Measurements from ENCODE around the gene KCNS3. TPM values are rescaled to one million over a fixed set of nuclear protein-coding genes. Genes with fewer than 3 reads are reported as not detected.

Gene KCNS3
- total RNA-seq, 1 donor from 2014 or later: 8.2 TPM

DNA sequence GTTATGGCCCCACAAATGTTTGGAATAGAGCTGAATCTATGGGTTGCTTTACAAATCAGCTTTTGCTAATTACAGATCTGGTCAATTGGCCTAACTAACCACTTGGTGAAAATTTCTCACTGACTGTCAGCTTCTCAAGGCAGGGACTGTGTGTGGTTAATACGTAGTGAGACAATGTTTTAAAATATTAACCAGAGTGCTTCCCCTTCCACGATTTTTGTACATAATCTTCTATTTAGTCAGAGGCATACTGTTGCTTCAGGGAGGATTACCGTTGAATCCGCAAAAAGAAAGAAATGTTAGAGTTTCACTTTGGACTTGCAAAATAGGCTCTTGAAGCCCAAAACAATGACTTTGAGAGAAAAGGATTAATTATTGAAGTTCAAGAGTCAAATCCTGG is 14.9 kb upstream of the KCNS3 start:
- Mint-ChIP-seq H3K4me1 (ENCODE audit: low read depth) (no peaks in the 10 kb centered on the region), H3K9me3 (ENCODE audit: low read depth) (no peaks in the 10 kb centered on the region), H3K36me3 (ENCODE audit: insufficient read depth) (no peaks in the 10 kb centered on the region), H3K4me3 (ENCODE audit: low read depth) (no peak overlapping the region), H3K27ac (no peak overlapping the region), H3K27me3 (peaks cover 7% of the 10 kb centered on the region)
- DNase-seq (ENCODE audit: low spot score, unreplicated experiment): no peak
- TF ChIP-seq CTCF (IDR thresholded peaks at IDR 0.05; ENCODE audit: unreplicated experiment): no peak

GRCh38 chr2:17864676-17865075 is 13.8 kb upstream of the KCNS3 start:
- TF ChIP-seq CTCF (IDR thresholded peaks at IDR 0.05; ENCODE audit: unreplicated experiment): no peak
- H3K27ac Mint-ChIP-seq: no peak overlapping the region
- H3K9me3 Mint-ChIP-seq (ENCODE audit: low read depth): no peaks in the 10 kb centered on the region
- no peak overlapping the region for H3K4me3 Mint-ChIP-seq (ENCODE audit: low read depth)
- H3K4me1 Mint-ChIP-seq (ENCODE audit: low read depth): no peaks in the 10 kb centered on the region
- no peak for DNase-seq (ENCODE audit: low spot score, unreplicated experiment)
- H3K36me3 Mint-ChIP-seq (ENCODE audit: insufficient read depth): no peaks in the 10 kb centered on the region
- H3K27me3 Mint-ChIP-seq: peaks cover 10% of the 10 kb centered on the region

DNA sequence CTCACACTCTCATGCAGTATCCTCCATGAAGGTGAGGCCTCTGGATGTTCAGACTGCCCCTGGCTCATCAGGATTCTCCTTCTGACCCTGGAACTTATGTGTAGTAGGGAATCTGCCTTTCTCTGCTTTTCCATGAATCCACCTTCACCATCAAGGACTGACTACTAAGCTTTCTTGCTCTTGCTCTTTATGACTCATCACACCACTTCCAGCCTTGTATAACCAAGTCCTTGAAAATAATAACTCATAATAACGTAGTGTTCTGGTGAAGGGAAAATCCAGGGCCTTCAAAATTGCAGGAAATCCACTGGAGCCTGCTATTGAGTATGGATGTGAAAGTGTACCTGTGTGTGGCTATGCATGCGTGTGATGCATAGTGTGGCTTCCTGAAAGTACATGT is 11.3 kb upstream of the KCNS3 start:
- Mint-ChIP-seq H3K9me3 (ENCODE audit: low read depth) (no peaks in the 10 kb centered on the region), H3K4me3 (ENCODE audit: low read depth) (no peak overlapping the region), H3K36me3 (ENCODE audit: insufficient read depth) (no peaks in the 10 kb centered on the region), H3K27me3 (peaks cover 11% of the 10 kb centered on the region), H3K4me1 (ENCODE audit: low read depth) (no peaks in the 10 kb centered on the region), H3K27ac (no peak overlapping the region)
- no peak for DNase-seq (ENCODE audit: low spot score, unreplicated experiment)
- no peak for TF ChIP-seq CTCF (IDR thresholded peaks at IDR 0.05; ENCODE audit: unreplicated experiment)

- TF ChIP-seq CTCF (IDR thresholded peaks at IDR 0.05; ENCODE audit: unreplicated experiment): no peak
- no peak for DNase-seq (ENCODE audit: low spot score, unreplicated experiment)
- H3K4me3 Mint-ChIP-seq (ENCODE audit: low read depth): no peak overlapping the region
- no peaks in the 10 kb centered on the region for H3K4me1 Mint-ChIP-seq (ENCODE audit: low read depth)
- no peaks in the 10 kb centered on the region for H3K36me3 Mint-ChIP-seq (ENCODE audit: insufficient read depth)
- peaks cover 30% of the 10 kb centered on the region for H3K27me3 Mint-ChIP-seq
- no peaks in the 10 kb centered on the region for H3K9me3 Mint-ChIP-seq (ENCODE audit: low read depth)
- no peak overlapping the region for H3K27ac Mint-ChIP-seq
Observed at GRCh38 chr2:17869128-17869527, 9.3 kb upstream of the KCNS3 start.

GRCh38 chr2:17871639-17872038 is 6.8 kb upstream of the KCNS3 start:
- Mint-ChIP-seq H3K36me3 (ENCODE audit: insufficient read depth) (no peaks in the 10 kb centered on the region), H3K4me3 (ENCODE audit: low read depth) (no peak overlapping the region), H3K27me3 (peaks cover 51% of the 10 kb centered on the region), H3K4me1 (ENCODE audit: low read depth) (no peaks in the 10 kb centered on the region), H3K27ac (no peak overlapping the region), H3K9me3 (ENCODE audit: low read depth) (no peaks in the 10 kb centered on the region)
- no peak for TF ChIP-seq CTCF (IDR thresholded peaks at IDR 0.05; ENCODE audit: unreplicated experiment)
- no peak for DNase-seq (ENCODE audit: low spot score, unreplicated experiment)

All from progenitor cell of endocrine pancreas (in vitro differentiated cells).